Measurements from ENCODE around the gene KLHL17.

Gene KLHL17

DNA sequence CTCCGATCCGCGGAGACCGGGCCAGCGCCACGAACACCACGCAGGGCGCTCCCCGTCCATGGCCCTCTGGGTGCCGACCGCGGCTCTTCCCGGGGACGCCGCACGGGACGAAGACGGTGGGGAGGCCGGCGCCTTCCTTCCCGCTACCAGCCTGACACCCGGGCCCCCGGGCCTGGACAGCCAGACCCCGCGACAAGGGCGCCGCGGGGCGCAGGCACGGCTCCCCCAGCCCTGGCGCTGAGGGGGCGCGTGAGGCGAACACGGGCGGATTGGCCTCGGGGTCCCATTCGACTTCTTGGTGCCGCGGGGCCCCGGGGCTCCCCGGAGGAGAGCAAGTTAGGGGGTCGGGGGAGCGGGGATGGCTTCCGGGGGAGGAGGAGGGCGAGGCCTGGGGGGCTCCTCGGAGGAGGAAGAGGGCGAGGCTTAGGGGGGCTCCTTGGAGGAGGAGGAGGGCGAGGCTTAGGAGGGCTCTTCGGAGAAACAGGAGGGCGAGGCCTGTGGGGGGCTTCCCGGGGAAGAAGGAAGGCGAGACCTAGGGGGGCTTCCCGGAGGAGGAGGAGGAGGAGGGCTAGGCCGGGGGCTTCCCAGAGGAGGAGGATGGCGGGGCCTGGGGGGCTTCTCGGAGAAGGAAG, 537 bp upstream of the KLHL17 start:
- Histone ChIP-seq H3K4me3 (ENCODE audit: low read depth, low read length, poor library complexity, severe bottlenecking) (peak overlapping the region; percentile 98), H3K36me3 (ENCODE audit: insufficient read depth, low read length) (peaks cover 23% of the 10 kb centered on the region), H3K27ac (ENCODE audit: low read depth, low read length, poor library complexity, severe bottlenecking) (no peak overlapping the region), H3F3A (ENCODE audit: insufficient read depth, low read length) (no peaks in the 10 kb centered on the region), H3K27me3 (ENCODE audit: insufficient read depth, low read length) (no peaks in the 10 kb centered on the region), H2AFZ (ENCODE audit: low read length) (peak overlapping the region; percentile 74; the same call in 1 of the 2 replicates), H3K4me2 (ENCODE audit: low read length) (peak overlapping the region; percentile 76), H3K9me3 (ENCODE audit: low read length) (no peaks in the 10 kb centered on the region), H3K4me1 (ENCODE audit: insufficient read depth, low read length, severe bottlenecking) (peaks cover 28% of the 10 kb centered on the region), H3K9me2 (ENCODE audit: low read depth, low read length) (no peaks in the 10 kb centered on the region), H4K20me1 (ENCODE audit: insufficient read depth, low read length) (no peaks in the 10 kb centered on the region), H3K79me2 (ENCODE audit: insufficient read depth, low read length) (peaks cover 12% of the 10 kb centered on the region), H3K9ac (ENCODE audit: low read length) (peak overlapping the region; percentile 71)
- TF ChIP-seq, protein P1, sequence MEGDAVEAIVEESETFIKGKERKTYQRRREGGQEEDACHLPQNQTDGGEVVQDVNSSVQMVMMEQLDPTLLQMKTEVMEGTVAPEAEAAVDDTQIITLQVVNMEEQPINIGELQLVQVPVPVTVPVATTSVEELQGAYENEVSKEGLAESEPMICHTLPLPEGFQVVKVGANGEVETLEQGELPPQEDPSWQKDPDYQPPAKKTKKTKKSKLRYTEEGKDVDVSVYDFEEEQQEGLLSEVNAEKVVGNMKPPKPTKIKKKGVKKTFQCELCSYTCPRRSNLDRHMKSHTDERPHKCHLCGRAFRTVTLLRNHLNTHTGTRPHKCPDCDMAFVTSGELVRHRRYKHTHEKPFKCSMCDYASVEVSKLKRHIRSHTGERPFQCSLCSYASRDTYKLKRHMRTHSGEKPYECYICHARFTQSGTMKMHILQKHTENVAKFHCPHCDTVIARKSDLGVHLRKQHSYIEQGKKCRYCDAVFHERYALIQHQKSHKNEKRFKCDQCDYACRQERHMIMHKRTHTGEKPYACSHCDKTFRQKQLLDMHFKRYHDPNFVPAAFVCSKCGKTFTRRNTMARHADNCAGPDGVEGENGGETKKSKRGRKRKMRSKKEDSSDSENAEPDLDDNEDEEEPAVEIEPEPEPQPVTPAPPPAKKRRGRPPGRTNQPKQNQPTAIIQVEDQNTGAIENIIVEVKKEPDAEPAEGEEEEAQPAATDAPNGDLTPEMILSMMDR (IDR thresholded peaks at IDR 0.05; ENCODE audit: low read length), result no peak
- no peak for TF ChIP-seq EZH2 (IDR thresholded peaks at IDR 0.05; ENCODE audit: borderline replicate concordance, low read length)

DNA sequence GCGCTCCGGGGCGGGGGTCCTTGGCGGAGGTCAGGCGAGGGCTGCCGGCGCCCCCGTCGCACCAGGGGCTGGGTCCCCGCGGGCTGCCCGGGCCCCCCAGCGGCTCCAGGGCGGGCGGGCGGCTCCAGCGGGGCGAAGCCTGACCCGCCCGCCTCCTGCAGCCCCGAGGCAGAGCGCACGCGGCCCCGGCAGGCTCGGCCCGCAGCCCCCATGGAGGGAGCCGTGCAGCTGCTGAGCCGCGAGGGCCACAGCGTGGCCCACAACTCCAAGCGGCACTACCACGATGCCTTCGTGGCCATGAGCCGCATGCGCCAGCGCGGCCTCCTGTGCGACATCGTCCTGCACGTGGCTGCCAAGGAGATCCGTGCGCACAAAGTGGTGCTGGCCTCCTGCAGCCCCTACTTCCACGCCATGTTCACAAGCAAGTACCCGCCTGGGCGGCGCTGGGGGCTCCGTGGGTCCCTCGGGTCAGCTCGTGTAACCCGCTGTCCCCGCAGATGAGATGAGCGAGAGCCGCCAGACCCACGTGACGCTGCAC, 817 bp downstream of the KLHL17 start:
- Histone ChIP-seq H3K4me1 (ENCODE audit: insufficient read depth, low read length, severe bottlenecking) (peaks cover 31% of the 10 kb centered on the region), H3K9ac (ENCODE audit: low read length) (peak overlapping the region; percentile 67; the same call in 1 of the 2 replicates), H4K20me1 (ENCODE audit: insufficient read depth, low read length) (no peaks in the 10 kb centered on the region), H3K9me3 (ENCODE audit: low read length) (no peaks in the 10 kb centered on the region), H3K4me3 (ENCODE audit: low read depth, low read length, poor library complexity, severe bottlenecking) (peak overlapping the region; percentile 98), H2AFZ (ENCODE audit: low read length) (no peak overlapping the region), H3F3A (ENCODE audit: insufficient read depth, low read length) (no peaks in the 10 kb centered on the region), H3K9me2 (ENCODE audit: low read depth, low read length) (no peaks in the 10 kb centered on the region), H3K4me2 (ENCODE audit: low read length) (peak overlapping the region; percentile 76), H3K36me3 (ENCODE audit: insufficient read depth, low read length) (peaks cover 10% of the 10 kb centered on the region), H3K27me3 (ENCODE audit: insufficient read depth, low read length) (no peaks in the 10 kb centered on the region), H3K27ac (ENCODE audit: low read depth, low read length, poor library complexity, severe bottlenecking) (no peak overlapping the region), H3K79me2 (ENCODE audit: insufficient read depth, low read length) (peaks cover 12% of the 10 kb centered on the region)
- no peak for TF ChIP-seq EZH2 (IDR thresholded peaks at IDR 0.05; ENCODE audit: borderline replicate concordance, low read length)
- TF ChIP-seq, protein P1 (IDR thresholded peaks at IDR 0.05; ENCODE audit: low read length), result no peak

GRCh38 chr1:962381-963300, 2.3 kb downstream of the KLHL17 start:
- Histone ChIP-seq H3K27ac (ENCODE audit: low read depth, low read length, poor library complexity, severe bottlenecking) (no peak overlapping the region), H3K4me1 (ENCODE audit: insufficient read depth, low read length, severe bottlenecking) (peaks cover 37% of the 10 kb centered on the region), H3K79me2 (ENCODE audit: insufficient read depth, low read length) (peaks cover 11% of the 10 kb centered on the region), H3K4me2 (ENCODE audit: low read length) (no peak overlapping the region; the same call in 1 of the 2 replicates), H4K20me1 (ENCODE audit: insufficient read depth, low read length) (no peaks in the 10 kb centered on the region), H3K9me2 (ENCODE audit: low read depth, low read length) (no peaks in the 10 kb centered on the region), H3K4me3 (ENCODE audit: low read depth, low read length, poor library complexity, severe bottlenecking) (no peak overlapping the region), H3K9me3 (ENCODE audit: low read length) (no peaks in the 10 kb centered on the region), H3K36me3 (ENCODE audit: insufficient read depth, low read length) (no peaks in the 10 kb centered on the region; the same call in 1 of the 2 replicates), H3F3A (ENCODE audit: insufficient read depth, low read length) (no peaks in the 10 kb centered on the region), H2AFZ (ENCODE audit: low read length) (no peak overlapping the region), H3K9ac (ENCODE audit: low read length) (no peak overlapping the region), H3K27me3 (ENCODE audit: insufficient read depth, low read length) (no peaks in the 10 kb centered on the region)
- TF ChIP-seq, protein P1 (IDR thresholded peaks at IDR 0.05; ENCODE audit: low read length), result no peak
- TF ChIP-seq EZH2 (IDR thresholded peaks at IDR 0.05; ENCODE audit: borderline replicate concordance, low read length), result no peak
